OCI-LY1 (cell line): ENCODE data around the gene RGL4.

Experiments
- EZH2 ChIP-seq: fragments of 200-600 bp; sonication (generic), shearing (Covaris generic); IDR thresholded peaks from 2 replicates; pipeline ENCODE4 v1.8.0; 2017; ENCODE audit warnings: borderline replicate concordance, mixed run types, mild to moderate bottlenecking, antibody characterized with exemption, low read length, moderate library complexity, mixed read lengths
- TF ChIP-seq, protein P1 (sequence below): fragments of 200-600 bp; sonication (generic), shearing (Covaris generic); IDR thresholded peaks from 2 replicates; pipeline ENCODE4 v1.5.1; 2017; ENCODE audit warnings: mild to moderate bottlenecking, antibody characterized with exemption, low read length, moderate library complexity, mixed read lengths

DNA sequence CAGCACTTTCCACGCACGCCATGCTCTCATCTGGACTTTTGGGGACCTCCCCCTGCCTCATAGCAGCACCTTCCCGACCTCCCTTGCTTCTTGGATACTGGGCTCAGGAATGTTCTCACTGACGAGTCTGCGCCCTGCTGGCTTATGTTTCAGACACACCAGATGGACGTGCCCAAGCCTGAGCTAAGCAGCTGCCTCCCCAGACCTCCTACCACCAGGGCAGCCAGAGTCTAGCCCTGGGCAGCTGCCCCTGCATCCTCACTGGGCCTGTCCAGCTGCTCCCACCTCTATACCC lies 13.2 kb upstream of the RGL4 start:
- TF ChIP-seq, protein P1, sequence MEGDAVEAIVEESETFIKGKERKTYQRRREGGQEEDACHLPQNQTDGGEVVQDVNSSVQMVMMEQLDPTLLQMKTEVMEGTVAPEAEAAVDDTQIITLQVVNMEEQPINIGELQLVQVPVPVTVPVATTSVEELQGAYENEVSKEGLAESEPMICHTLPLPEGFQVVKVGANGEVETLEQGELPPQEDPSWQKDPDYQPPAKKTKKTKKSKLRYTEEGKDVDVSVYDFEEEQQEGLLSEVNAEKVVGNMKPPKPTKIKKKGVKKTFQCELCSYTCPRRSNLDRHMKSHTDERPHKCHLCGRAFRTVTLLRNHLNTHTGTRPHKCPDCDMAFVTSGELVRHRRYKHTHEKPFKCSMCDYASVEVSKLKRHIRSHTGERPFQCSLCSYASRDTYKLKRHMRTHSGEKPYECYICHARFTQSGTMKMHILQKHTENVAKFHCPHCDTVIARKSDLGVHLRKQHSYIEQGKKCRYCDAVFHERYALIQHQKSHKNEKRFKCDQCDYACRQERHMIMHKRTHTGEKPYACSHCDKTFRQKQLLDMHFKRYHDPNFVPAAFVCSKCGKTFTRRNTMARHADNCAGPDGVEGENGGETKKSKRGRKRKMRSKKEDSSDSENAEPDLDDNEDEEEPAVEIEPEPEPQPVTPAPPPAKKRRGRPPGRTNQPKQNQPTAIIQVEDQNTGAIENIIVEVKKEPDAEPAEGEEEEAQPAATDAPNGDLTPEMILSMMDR, result no peak
- TF ChIP-seq EZH2, result no peak
